ENCODE data around the gene CPXM2. TPM values are rescaled to one million over a fixed set of nuclear protein-coding genes. Genes with fewer than 3 reads are reported as not detected.

The CPXM2 gene
- total RNA-seq, 1 experiment from 2014 or later, result 0.12 TPM

DNA sequence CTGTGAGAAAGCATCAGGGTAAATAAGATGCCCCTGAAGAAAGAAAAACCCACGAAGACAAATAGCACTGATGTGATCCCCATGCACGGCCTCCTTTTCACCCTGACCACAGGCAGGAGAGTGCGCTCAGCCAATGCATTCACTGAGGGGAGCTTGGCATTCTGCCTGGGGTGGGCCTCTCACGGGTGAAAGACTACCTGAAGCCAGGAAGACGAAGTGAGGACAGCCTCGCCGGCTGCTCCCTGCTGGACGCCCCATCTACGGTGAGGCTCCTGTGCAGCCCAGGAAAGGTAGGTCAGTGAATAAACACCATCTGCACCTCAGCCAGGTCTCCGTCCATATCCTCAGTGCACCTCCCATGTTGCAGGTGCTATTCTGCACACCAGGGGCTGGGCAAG lies 32.0 kb downstream of the CPXM2 start:
- Histone ChIP-seq H3K79me2 (ENCODE audit: insufficient read depth, low read length) (no peaks in the 10 kb centered on the region), H3K9me2 (ENCODE audit: insufficient read depth) (no peaks in the 10 kb centered on the region), H3K27ac (ENCODE audit: low read depth, low read length) (no peak overlapping the region), H3K27me3 (ENCODE audit: insufficient read depth, low read length) (peaks cover 43% of the 10 kb centered on the region), H2AFZ (ENCODE audit: low read depth, low read length, poor library complexity, severe bottlenecking) (no peak overlapping the region), H3K9me3 (ENCODE audit: control insufficient read depth in 1 of 2, insufficient read depth in 1 of 2, low read depth in 1 of 2, low read length in 2 of 2) (no peaks in the 10 kb centered on the region), H3K36me3 (ENCODE audit: control insufficient read depth in 1 of 2, insufficient read depth in 2 of 2, low read length in 2 of 2) (no peaks in the 10 kb centered on the region), H3K4me2 (ENCODE audit: low read length) (no peak overlapping the region), H3K9ac (ENCODE audit: low read length) (no peak overlapping the region), H3K4me1 (ENCODE audit: control insufficient read depth in 1 of 2, insufficient read depth in 2 of 2, low read length in 2 of 2) (no peaks in the 10 kb centered on the region), H3K4me3 (replicated peaks in 1 of 2; ENCODE audit: low read depth in 1 of 2, low read length in 2 of 2) (no peak overlapping the region), H4K20me1 (ENCODE audit: insufficient read depth) (no peaks in the 10 kb centered on the region)
- DNase-seq (ENCODE audit: low read depth, low spot score) (no peak), ATAC-seq (no peak)
- TF ChIP-seq TCF7L2 (IDR thresholded peaks at IDR 0.05; ENCODE audit: borderline replicate concordance, extremely low read depth, insufficient read depth, insufficient read length) (no peak), JUND (IDR thresholded peaks at IDR 0.05) (no peak), YY1 (IDR thresholded peaks at IDR 0.05; ENCODE audit: extremely low read depth, insufficient replicate concordance, low read depth, low read length) (no peak), MAX (IDR thresholded peaks at IDR 0.05) (no peak), EZH2 (IDR thresholded peaks at IDR 0.05) (no peak), SIN3A (IDR thresholded peaks at IDR 0.05; ENCODE audit: low read depth) (no peak), ZFX (IDR thresholded peaks at IDR 0.05) (no peak), ELF1 (IDR thresholded peaks at IDR 0.05; ENCODE audit: borderline replicate concordance, low read depth) (no peak)
- BruUV-seq (replicated peaks), result no TSS peak
- ChIA-PET POLR2A (no interaction called here), RAD21 (ENCODE audit: low non-redundant PET in 1 of 2, low total read pairs in 2 of 2, uncharacterized antibody in 2 of 2, unreplicated experiment in 2 of 2) (no interaction called here), CTCF (no interaction called here)
- intact Hi-C loops (cut with micrococcal nuclease), result no loop called here

DNA sequence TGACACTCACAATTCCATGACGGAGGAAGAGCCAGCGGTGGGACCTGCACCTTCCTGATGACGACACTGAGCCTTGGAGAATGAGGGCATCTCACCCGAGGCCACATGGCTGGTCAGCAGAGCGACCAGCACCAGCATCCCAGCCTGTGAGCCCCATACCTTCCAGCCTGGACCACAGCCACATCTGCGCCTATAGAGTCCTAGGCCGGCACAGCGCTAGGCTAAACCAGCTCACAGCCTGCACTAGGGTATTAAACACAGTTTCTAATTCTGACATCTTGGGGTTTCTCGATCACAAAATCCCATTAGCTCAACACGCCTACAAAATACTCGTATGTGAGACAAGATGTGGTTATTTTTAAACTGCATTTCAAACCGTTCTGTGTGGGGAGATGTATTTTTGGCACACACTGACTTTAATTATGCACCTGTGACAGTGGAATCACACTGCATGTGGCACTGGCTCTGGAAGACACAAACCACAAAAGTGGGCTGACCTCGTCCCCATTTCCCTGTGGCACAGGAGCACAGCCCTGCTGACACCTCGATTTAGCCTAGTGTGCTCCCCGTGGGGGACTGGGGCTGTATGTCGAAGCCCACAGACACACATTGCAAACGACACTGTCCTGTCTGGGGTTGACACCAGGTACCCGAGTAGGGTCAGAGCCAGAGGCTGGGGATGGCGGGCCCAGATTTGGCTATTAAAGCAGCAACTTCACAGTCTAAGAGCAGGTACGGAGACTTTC lies 32.5 kb downstream of the CPXM2 start:
- Histone ChIP-seq H3K27ac (ENCODE audit: low read depth, low read length) (no peak overlapping the region), H3K79me2 (ENCODE audit: insufficient read depth, low read length) (no peaks in the 10 kb centered on the region), H3K9me2 (ENCODE audit: insufficient read depth) (no peaks in the 10 kb centered on the region), H3K9ac (ENCODE audit: low read length) (no peak overlapping the region), H3K36me3 (ENCODE audit: control insufficient read depth in 1 of 2, insufficient read depth in 2 of 2, low read length in 2 of 2) (no peaks in the 10 kb centered on the region), H3K4me3 (replicated peaks in 1 of 2; ENCODE audit: low read depth in 1 of 2, low read length in 2 of 2) (no peak overlapping the region), H2AFZ (ENCODE audit: low read depth, low read length, poor library complexity, severe bottlenecking) (no peak overlapping the region), H3K27me3 (ENCODE audit: insufficient read depth, low read length) (peaks cover 43% of the 10 kb centered on the region), H3K4me1 (ENCODE audit: control insufficient read depth in 1 of 2, insufficient read depth in 2 of 2, low read length in 2 of 2) (no peaks in the 10 kb centered on the region), H3K9me3 (ENCODE audit: control insufficient read depth in 1 of 2, insufficient read depth in 1 of 2, low read depth in 1 of 2, low read length in 2 of 2) (no peaks in the 10 kb centered on the region), H3K4me2 (ENCODE audit: low read length) (no peak overlapping the region), H4K20me1 (ENCODE audit: insufficient read depth) (no peaks in the 10 kb centered on the region)
- ChIA-PET POLR2A (no interaction called here), RAD21 (ENCODE audit: low non-redundant PET in 1 of 2, low total read pairs in 2 of 2, uncharacterized antibody in 2 of 2, unreplicated experiment in 2 of 2) (no interaction called here), CTCF (no interaction called here)
- DNase-seq (ENCODE audit: low read depth, low spot score) (no peak), ATAC-seq (no peak)
- intact Hi-C loops (cut with micrococcal nuclease), result no loop called here
- no TSS peak for BruUV-seq (replicated peaks)
- TF ChIP-seq JUND (IDR thresholded peaks at IDR 0.05) (no peak), ELF1 (IDR thresholded peaks at IDR 0.05; ENCODE audit: borderline replicate concordance, low read depth) (no peak), EZH2 (IDR thresholded peaks at IDR 0.05) (no peak), POLR2AphosphoS5 (IDR thresholded peaks at IDR 0.05; ENCODE audit: low read depth, low read length) (no peak), REST (IDR thresholded peaks at IDR 0.05; ENCODE audit: low read depth) (no peak), YY1 (IDR thresholded peaks at IDR 0.05; ENCODE audit: extremely low read depth, insufficient replicate concordance, low read depth, low read length) (no peak)

Measured in HCT116 (cell line).